Astrocyte of the hippocampus (primary cell): Measurements from ENCODE around the gene ERBIN.
A peak's percentile ranks its signal among the peaks of the same experiment; 100 is the strongest.
"Not testable (repeated sequence)": the region's sequence is repeated elsewhere in the genome, so short reads cannot be mapped to it uniquely, and the experiment has no call there.

Experiments used
- DNase-seq: peaks from one replicate; pipeline ENCODE4 v3.0.0; 2011; ENCODE audit warnings: low read depth, low spot score

Gene ERBIN

GRCh38 chr5:65999061-65999723, 72.8 kb downstream of the ERBIN start:
- DNase-seq, result no peak

DNA sequence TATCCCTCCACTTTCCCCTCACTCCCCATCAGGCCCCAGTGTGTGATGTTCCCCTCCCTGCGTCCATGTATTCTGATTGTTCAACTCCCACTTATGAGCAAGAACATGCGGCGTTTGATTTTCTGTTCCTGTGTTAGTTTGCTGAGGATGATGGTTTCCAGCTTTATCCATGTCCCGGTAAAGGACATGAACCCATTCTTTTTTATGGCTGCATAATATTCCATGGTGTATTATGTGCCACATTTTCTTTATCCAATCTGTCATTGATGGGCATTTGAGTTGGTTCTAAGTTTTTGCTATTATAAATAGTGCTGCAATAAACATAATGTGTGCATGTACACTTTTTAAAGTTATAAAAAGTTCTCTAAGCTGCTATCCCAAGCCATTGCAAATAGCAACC, 75.6 kb downstream of the ERBIN start:
- no peak for DNase-seq

GRCh38 chr5:66002415-66002814, 76.0 kb downstream of the ERBIN start:
- peak; percentile 41 for DNase-seq

- no peak for DNase-seq
Measured at GRCh38 chr5:66004216-66004615, 77.8 kb downstream of the ERBIN start.

GRCh38 chr5:66009277-66009676, 82.9 kb downstream of the ERBIN start:
- no peak for DNase-seq

- DNase-seq, result no peak
Measured at GRCh38 chr5:66010476-66010875, 84.1 kb downstream of the ERBIN start.

- no peak for DNase-seq
Measured at GRCh38 chr5:66012271-66012670, 85.9 kb downstream of the ERBIN start.

GRCh38 chr5:66013397-66013796, 87.0 kb downstream of the ERBIN start:
- no peak for DNase-seq

DNA sequence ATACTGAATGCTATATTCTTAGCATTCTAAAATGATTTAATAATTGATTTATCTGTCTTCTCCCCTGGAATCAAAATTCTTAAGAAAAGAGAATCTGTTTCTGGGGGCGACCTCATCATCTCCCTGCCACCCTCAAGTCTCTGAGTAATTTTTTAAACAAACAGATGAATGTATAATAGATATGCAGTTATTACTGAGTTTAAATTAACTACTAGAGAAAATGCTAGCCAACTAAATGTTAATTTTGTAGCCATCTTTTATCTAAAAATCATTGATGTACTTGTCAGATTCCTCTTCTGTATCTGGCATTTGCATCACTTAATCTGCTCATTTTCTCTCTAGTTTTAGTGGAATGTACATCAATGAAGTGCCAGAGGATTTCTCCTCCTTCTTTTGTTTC, 87.5 kb downstream of the ERBIN start:
- DNase-seq, result no peak

DNA sequence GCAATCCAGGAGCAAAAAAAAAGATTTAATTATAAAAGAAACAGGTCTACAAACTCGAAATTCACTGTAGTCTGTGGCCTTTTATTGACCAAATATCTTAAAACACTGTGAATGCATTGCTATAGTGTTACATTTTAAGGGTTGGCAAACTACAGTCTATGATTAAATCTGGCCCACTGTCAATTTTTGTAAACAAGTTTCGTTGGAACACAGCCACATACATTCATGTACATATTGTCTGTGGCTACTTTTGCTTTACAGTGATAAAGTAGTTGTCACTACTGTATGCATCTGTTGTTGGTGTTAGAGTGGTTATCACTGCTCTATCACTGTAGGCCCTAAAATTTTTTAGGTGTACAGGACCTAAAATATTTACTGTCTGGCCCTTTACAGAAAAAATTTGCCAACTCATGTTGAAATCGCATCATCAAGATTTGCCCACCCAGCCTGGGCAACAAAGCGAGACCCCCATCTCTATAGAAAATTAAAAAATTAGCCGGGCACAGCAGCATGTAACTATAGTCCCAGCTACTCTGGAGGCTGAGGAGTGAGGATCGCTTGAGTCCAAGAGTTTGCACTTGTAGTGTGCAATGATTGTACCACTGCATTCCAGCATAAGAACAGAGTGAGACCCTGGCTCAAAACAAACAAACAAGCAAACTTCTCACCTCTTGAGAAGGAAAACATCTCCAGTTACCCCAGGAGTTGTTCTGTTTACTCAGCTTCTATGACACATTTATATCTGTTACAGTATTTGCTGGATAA, 89.0 kb downstream of the ERBIN start:
- no peak for DNase-seq

- no peak for DNase-seq
Measured at GRCh38 chr5:66021585-66021984, 95.2 kb downstream of the ERBIN start.

- no peak for DNase-seq
Measured at GRCh38 chr5:66039296-66039695, 112.9 kb downstream of the ERBIN start.

DNA sequence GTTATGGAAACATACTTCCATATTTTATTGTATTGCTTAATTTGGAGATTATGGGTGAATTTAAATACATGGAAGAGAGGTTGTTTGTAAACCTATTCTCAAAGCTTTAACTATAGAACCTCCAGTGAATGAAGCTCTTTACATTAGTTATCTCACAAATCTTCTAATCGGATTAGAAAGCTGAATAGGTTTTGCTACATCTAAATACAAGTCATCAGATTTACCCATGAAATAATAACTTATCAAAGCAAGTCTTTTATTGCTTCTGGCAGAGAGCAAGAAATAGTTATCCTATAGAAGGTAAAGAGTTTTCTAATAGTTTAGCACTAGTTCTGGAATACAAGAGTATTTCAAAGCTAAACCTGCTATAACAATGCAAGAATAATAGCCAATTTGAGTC, 113.3 kb downstream of the ERBIN start:
- DNase-seq, result no peak

DNA sequence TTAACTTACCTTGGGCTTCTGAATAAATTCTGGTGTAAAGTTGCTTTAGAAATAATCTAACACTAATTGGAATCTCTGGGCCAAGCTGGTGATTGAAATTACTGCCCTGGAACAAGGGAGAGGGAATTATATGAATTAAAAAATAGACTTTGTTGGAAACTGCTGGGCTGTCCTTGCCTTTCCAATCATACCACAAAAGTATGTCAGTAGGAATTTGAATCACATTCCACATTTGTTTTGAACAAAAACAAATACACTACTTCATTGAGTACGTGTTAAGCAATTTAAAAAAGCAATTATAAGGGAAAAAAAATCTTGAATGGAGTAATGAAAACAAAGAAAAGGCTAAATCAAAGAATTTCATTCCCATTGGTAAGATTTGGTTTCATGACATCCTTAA, 115.3 kb downstream of the ERBIN start:
- DNase-seq, result peak; percentile 45

DNA sequence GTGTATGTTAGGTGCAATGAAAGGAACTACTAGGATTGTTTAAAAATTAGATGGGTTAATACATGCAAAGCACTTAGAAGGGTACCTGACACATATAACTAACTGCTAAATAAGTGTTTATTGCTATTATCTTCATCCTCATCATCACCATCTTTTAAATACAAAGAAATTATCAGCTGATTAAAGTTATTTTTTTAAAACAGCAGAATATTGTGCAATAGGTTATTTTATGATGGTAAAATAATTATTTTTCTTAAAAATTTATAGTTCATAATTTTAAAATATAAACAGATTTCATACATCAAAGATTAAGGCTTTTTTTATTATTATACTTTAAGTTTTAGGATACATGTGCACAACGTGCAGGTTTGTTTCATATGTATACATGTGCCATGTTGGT, 130.9 kb downstream of the ERBIN start:
- DNase-seq, result no peak

DNA sequence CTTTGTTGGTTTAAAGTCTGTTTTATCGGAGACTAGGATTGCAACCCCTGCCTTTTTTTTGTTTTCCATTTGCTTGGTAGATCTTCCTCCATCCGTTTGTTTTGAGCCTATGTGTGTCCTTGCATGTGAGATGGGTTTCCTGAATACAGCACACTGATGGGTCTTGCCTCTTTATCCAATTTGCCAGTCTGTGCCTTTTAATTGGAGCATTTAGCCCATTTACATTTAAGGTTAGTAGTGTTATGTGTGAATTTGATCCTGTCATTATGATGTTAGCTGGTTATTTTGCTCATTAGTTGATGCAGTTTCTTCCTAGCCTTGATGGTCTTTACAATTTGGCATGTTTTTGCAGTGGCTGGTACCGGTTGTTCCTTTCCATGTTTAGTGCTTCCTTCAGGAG, 134.9 kb downstream of the ERBIN start:
- not testable (repeated sequence) for DNase-seq

GRCh38 chr5:66063061-66063460, 136.7 kb downstream of the ERBIN start:
- not testable (repeated sequence) for DNase-seq

- no peak for DNase-seq
Measured at GRCh38 chr5:66066826-66067225, 140.5 kb downstream of the ERBIN start.

GRCh38 chr5:66072031-66072430, 145.7 kb downstream of the ERBIN start:
- no peak for DNase-seq

GRCh38 chr5:66074901-66075300, 148.5 kb downstream of the ERBIN start:
- DNase-seq, result no peak

DNA sequence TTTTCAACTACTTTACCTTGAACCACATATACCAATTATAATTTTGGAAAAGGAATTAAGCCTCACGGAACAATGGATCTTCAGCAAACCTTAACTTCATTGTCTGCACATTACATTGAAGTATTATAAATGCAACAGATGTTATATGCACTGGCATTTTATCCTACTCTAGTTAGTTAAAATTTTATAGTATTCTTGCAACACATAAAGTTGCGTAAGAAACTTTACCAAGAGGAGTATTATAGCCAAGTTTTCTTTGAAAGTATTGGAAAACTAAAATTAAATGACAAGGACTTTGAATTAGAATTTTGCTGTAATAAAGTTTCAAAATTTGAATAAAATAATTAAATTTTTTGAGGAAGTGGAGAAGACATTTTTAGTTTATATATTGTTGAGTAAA, 154.3 kb downstream of the ERBIN start:
- no peak for DNase-seq

- DNase-seq, result no peak
Measured at GRCh38 chr5:66089384-66089783, 163.0 kb downstream of the ERBIN start.

DNA sequence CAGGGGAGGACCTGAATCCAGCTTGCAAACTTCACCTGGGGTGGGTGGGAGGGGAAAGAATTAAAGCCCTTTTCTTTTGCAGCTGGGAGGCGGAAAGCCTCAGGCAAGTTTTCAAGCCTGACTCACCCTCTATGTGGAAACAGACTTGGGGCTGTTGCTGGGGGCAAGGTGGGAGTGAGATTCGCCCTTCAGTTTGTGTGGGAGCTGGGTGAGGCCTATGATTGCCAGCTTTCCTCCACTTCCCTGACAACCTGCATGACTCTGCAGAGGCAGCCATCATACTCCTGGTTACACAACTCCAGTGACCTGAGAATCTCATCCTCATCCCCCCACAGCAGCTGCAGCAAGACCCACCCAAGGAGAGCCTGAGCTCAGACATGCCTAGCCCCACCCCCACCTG, 174.5 kb downstream of the ERBIN start:
- no peak for DNase-seq
